ENCODE measurements around the gene ADM.

The ADM gene

GRCh38 chr11:10310301-10310841, 5.5 kb downstream of the ADM start:
- DNase-seq: no peak

- no peak for DNase-seq
Observed at GRCh38 chr11:10311802-10312201, 6.9 kb downstream of the ADM start.

- peak; percentile 49 to 73 (median 61) for DNase-seq
Observed at GRCh38 chr11:10314199-10315072, 9.6 kb downstream of the ADM start.

GRCh38 chr11:10315083-10315482, 10.2 kb downstream of the ADM start:
- no peak for DNase-seq

GRCh38 chr11:10317151-10317755, 12.4 kb downstream of the ADM start:
- DNase-seq: no peak

GRCh38 chr11:10317776-10318526, 13.1 kb downstream of the ADM start:
- peak in 2 of 4 experiments; percentile 27 to 63 for DNase-seq

- DNase-seq: no peak
Observed at GRCh38 chr11:10318527-10318802, 13.6 kb downstream of the ADM start.

GRCh38 chr11:10319702-10320558, 15.1 kb downstream of the ADM start:
- DNase-seq: no peak

GRCh38 chr11:10320736-10321465, 16.0 kb downstream of the ADM start:
- no peak for DNase-seq

- no peak for DNase-seq
Observed at GRCh38 chr11:10322401-10322800, 17.5 kb downstream of the ADM start.

GRCh38 chr11:10322830-10323792, 18.2 kb downstream of the ADM start:
- peak; percentile 65 to 85 (median 80) for DNase-seq

- DNase-seq: no peak
Observed at GRCh38 chr11:10323793-10324170, 18.9 kb downstream of the ADM start.

GRCh38 chr11:10324474-10324873, 19.6 kb downstream of the ADM start:
- DNase-seq: no peak

GRCh38 chr11:10325277-10326011, 20.6 kb downstream of the ADM start:
- no peak for DNase-seq

GRCh38 chr11:10326012-10326964, 21.4 kb downstream of the ADM start:
- no peak for DNase-seq

GRCh38 chr11:10327254-10327653, 22.4 kb downstream of the ADM start:
- DNase-seq: peak in 3 of 4 experiments; percentile 27 to 83 (median 62)

GRCh38 chr11:10328314-10329098, 23.6 kb downstream of the ADM start:
- DNase-seq: peak; percentile 79 to 94 (median 90)

- no peak for DNase-seq
Observed at GRCh38 chr11:10329356-10329755, 24.5 kb downstream of the ADM start.
